ENCODE results near the gene CAPN9. TPM values are rescaled to one million over a fixed set of nuclear protein-coding genes. Genes with fewer than 3 reads are reported as not detected.

Gene CAPN9
- total RNA-seq, 1 donor from 2014 or later, result 0.27 TPM

Other genes with a start within 250 kb of the CAPN9 start
- 28.1 TPM for gene COG2, start 104.9 kb upstream of the CAPN9 start, total RNA-seq
- 74.5 TPM for gene AGT, start 33.3 kb upstream of the CAPN9 start, total RNA-seq
- 46.0 TPM for gene C1orf198, start 121.1 kb downstream of the CAPN9 start, total RNA-seq
- 6.7 TPM for gene TTC13, start 231.5 kb downstream of the CAPN9 start, total RNA-seq
- 17.3 TPM for gene ARV1, start 231.7 kb downstream of the CAPN9 start, total RNA-seq

Data from Right ventricle myocardium inferior (tissue), 1 donor.